Measurements from ENCODE around the gene TBX6.
A peak's percentile ranks its signal among the peaks of the same experiment; 100 is the strongest.

TBX6 gene

GRCh38 chr16:30096105-30096861, 4.6 kb upstream of the TBX6 start, which contains the start of gene YPEL3:
YPEL3 (minus strand) TSS chr16:30096213; CDS start chr16:30095482, 731 bp downstream.
- no peak for TF ChIP-seq CTCF (IDR thresholded peaks at IDR 0.05; ENCODE audit: extremely low read depth, missing control alignments)
- DNase-seq (ENCODE audit: low spot score), result peak; percentile 99

- peak; percentile 51 for DNase-seq (ENCODE audit: low spot score)
Measured at GRCh38 chr16:30095166-30096078, 3.7 kb upstream of the TBX6 start.

GRCh38 chr16:30094541-30095165, 2.9 kb upstream of the TBX6 start:
- no peak for TF ChIP-seq CTCF (IDR thresholded peaks at IDR 0.05; ENCODE audit: extremely low read depth, missing control alignments)
- no peak for DNase-seq (ENCODE audit: low spot score)

More at GRCh38 chr16:30095166-30096078, 3.7 kb upstream of the TBX6 start:
- no peak for TF ChIP-seq CTCF (IDR thresholded peaks at IDR 0.05; ENCODE audit: extremely low read depth, missing control alignments)

GRCh38 chr16:30092373-30093010, 768 bp upstream of the TBX6 start:
- TF ChIP-seq CTCF (IDR thresholded peaks at IDR 0.05; ENCODE audit: extremely low read depth, missing control alignments), result peak; percentile 98
- DNase-seq (ENCODE audit: low spot score), result peak; percentile 95

- TF ChIP-seq CTCF (IDR thresholded peaks at IDR 0.05; ENCODE audit: extremely low read depth, missing control alignments), result no peak
- no peak for DNase-seq (ENCODE audit: low spot score)
Measured at GRCh38 chr16:30090610-30091331, 953 bp downstream of the TBX6 start.

GRCh38 chr16:30088832-30089624, 2.7 kb downstream of the TBX6 start:
- no peak for DNase-seq (ENCODE audit: low spot score)
- TF ChIP-seq CTCF (IDR thresholded peaks at IDR 0.05; ENCODE audit: extremely low read depth, missing control alignments), result no peak

Measured in GM20000 (cell line).